ENCODE measurements around the gene OLR1. TPM values are rescaled to one million over a fixed set of nuclear protein-coding genes. Genes with fewer than 3 reads are reported as not detected.

The OLR1 gene
- total RNA-seq, 1 donor from 2014 or later, result not detected

DNA sequence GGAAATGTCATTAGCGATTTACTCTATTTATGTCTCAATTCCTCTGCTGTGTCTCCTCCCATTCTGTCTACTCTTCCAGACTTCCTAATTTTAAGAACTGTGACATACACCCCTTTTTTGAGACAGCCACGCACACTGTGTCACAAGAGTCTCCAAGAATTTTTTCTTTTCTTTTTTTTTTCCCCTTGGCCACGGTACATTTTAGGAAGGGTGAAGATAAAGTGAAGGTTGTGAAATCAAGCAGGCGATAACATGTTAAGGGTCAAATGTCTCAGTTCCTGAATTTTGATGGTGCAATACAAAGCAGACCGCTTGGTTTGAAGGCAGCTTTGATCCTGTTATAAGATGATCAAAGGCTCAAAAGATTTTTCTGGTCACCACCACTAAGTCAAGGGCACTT, 4.3 kb downstream of the OLR1 start:
- H3K36me3 Mint-ChIP-seq (ENCODE audit: insufficient read depth), result no peaks in the 10 kb centered on the region
- no peaks in the 10 kb centered on the region for H3K4me1 Mint-ChIP-seq (ENCODE audit: low read depth)

DNA sequence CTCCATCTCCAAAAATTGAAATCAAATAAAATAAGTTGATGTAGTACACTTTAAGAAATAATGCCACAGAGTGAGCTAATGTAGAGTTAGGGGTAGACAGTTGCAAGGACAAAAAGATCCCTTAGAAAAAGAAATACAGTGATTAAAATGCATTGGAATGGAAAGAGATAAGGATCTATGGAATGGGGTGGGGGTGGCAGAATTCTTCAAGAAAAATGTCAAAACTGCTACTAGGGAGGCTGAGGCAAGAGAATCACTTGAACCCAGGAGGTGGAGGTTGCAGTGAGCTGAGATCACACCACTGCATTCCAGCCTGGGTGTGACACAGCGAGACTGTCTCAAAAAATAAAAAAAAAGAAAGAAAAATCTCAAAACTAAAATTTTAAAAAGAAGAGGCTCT, 6.5 kb downstream of the OLR1 start:
- H3K27me3 Mint-ChIP-seq, result peaks cover 4% of the 10 kb centered on the region
- no peak for DNase-seq (ENCODE audit: low spot score, unreplicated experiment)
- no peak overlapping the region for H3K4me3 Mint-ChIP-seq (ENCODE audit: low read depth)
- no peaks in the 10 kb centered on the region for H3K9me3 Mint-ChIP-seq (ENCODE audit: low read depth)
- TF ChIP-seq, protein P1, sequence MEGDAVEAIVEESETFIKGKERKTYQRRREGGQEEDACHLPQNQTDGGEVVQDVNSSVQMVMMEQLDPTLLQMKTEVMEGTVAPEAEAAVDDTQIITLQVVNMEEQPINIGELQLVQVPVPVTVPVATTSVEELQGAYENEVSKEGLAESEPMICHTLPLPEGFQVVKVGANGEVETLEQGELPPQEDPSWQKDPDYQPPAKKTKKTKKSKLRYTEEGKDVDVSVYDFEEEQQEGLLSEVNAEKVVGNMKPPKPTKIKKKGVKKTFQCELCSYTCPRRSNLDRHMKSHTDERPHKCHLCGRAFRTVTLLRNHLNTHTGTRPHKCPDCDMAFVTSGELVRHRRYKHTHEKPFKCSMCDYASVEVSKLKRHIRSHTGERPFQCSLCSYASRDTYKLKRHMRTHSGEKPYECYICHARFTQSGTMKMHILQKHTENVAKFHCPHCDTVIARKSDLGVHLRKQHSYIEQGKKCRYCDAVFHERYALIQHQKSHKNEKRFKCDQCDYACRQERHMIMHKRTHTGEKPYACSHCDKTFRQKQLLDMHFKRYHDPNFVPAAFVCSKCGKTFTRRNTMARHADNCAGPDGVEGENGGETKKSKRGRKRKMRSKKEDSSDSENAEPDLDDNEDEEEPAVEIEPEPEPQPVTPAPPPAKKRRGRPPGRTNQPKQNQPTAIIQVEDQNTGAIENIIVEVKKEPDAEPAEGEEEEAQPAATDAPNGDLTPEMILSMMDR (IDR thresholded peaks at IDR 0.05; ENCODE audit: unreplicated experiment), result no peak
- no peak overlapping the region for H3K27ac Mint-ChIP-seq
- H3K4me1 Mint-ChIP-seq (ENCODE audit: low read depth), result no peaks in the 10 kb centered on the region
- H3K36me3 Mint-ChIP-seq (ENCODE audit: insufficient read depth), result no peaks in the 10 kb centered on the region

More for the DNA sequence above, 4.3 kb downstream of the OLR1 start:
- Mint-ChIP-seq H3K4me3 (ENCODE audit: low read depth) (no peak overlapping the region), H3K9me3 (ENCODE audit: low read depth) (no peaks in the 10 kb centered on the region), H3K27me3 (no peaks in the 10 kb centered on the region), H3K27ac (no peak overlapping the region)
- TF ChIP-seq, protein P1 (IDR thresholded peaks at IDR 0.05; ENCODE audit: unreplicated experiment), result no peak
- no peak for DNase-seq (ENCODE audit: low spot score, unreplicated experiment)

DNA sequence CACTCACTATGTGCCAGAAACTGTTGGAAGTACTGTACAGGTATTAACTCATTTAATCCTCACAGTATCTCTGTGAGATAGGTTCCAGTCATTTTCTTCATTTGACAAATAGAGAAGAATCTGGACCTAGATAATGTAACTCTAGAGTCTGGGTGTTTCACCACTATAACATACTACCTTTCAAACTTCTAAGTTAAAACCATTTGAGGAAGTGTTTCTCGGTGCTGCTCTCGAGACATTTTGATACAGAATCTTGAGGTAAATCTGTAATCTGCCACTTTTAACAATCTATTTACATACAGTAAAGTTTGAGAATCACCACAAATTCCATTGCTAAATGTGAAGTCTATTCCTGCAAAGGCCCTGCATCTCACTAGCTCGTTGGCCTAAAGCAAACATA, 8.8 kb downstream of the OLR1 start:
- peaks cover 12% of the 10 kb centered on the region for H3K27me3 Mint-ChIP-seq
- no peaks in the 10 kb centered on the region for H3K4me1 Mint-ChIP-seq (ENCODE audit: low read depth)
- no peak for DNase-seq (ENCODE audit: low spot score, unreplicated experiment)
- H3K4me3 Mint-ChIP-seq (ENCODE audit: low read depth), result no peak overlapping the region
- H3K27ac Mint-ChIP-seq, result no peak overlapping the region
- H3K36me3 Mint-ChIP-seq (ENCODE audit: insufficient read depth), result no peaks in the 10 kb centered on the region
- TF ChIP-seq, protein P1 (IDR thresholded peaks at IDR 0.05; ENCODE audit: unreplicated experiment), result no peak
- H3K9me3 Mint-ChIP-seq (ENCODE audit: low read depth), result peaks cover 3% of the 10 kb centered on the region

DNA sequence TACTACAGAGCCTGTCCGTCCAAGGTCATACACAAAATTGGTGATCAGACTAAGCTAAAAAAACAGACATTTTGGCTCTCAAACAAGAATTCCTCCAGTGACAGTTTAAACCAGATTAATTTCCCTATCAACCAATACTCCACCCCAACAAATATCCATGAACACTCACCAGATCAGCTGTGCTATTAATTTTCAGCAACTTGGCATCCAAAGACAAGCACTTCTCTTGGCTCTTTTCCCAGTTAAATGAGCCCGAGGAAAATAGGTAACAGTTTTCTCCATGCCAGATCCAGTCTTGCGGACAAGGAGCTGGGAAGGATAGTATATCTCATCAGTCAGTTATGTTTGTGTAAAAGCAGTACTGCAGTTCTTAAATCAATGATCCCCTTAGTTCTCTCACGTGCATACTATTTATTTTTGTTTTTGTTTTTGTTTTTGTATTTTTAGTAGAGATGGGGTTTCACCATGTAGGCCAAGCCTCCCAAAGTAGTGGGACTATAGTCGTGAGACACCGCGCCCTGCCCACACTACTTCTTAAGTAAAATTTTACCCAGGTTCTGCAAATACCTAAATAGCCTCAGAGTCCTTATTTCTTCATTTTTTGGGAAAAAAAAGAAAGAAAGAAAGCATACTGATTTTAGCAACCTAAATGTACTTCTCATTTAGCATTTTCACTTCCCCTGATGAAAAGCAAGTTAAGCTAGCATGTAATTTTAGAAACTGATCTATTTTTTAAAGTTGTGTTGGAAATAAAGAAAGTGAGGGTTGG, 11.1 kb downstream of the OLR1 start:
- H3K27me3 Mint-ChIP-seq, result peaks cover 12% of the 10 kb centered on the region
- H3K9me3 Mint-ChIP-seq (ENCODE audit: low read depth), result peaks cover 5% of the 10 kb centered on the region
- TF ChIP-seq, protein P1 (IDR thresholded peaks at IDR 0.05; ENCODE audit: unreplicated experiment), result no peak
- H3K27ac Mint-ChIP-seq, result no peak overlapping the region
- H3K4me1 Mint-ChIP-seq (ENCODE audit: low read depth), result no peaks in the 10 kb centered on the region
- H3K36me3 Mint-ChIP-seq (ENCODE audit: insufficient read depth), result no peaks in the 10 kb centered on the region
- H3K4me3 Mint-ChIP-seq (ENCODE audit: low read depth), result no peak overlapping the region
- no peak for DNase-seq (ENCODE audit: low spot score, unreplicated experiment)

DNA sequence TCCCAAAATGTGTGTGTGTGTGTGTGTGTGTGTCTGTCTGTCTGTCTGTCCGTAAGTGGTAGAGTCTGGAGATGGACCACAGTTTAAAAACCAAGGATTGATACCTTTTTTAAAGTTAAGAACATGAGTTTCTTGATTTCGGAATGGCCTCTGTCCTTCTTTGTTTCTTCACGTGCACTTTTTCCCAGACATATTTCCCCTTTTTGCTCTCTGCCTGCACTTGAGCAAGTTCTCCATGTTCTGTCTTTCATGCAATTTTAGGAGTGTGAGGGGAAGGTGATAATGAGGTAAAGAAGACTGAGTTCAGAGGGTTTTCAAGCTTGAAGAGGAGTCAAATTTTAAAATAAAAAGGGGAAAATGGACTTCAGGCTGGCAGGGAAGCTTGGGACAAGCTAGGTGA, 12.7 kb downstream of the OLR1 start:
- DNase-seq (ENCODE audit: low spot score, unreplicated experiment), result no peak
- Mint-ChIP-seq H3K27ac (no peak overlapping the region), H3K4me1 (ENCODE audit: low read depth) (peaks cover under 1% of the 10 kb centered on the region), H3K4me3 (ENCODE audit: low read depth) (no peak overlapping the region), H3K27me3 (peaks cover 12% of the 10 kb centered on the region), H3K9me3 (ENCODE audit: low read depth) (peaks cover 5% of the 10 kb centered on the region), H3K36me3 (ENCODE audit: insufficient read depth) (no peaks in the 10 kb centered on the region)
- TF ChIP-seq, protein P1 (IDR thresholded peaks at IDR 0.05; ENCODE audit: unreplicated experiment), result no peak

Measured in progenitor cell of endocrine pancreas (in vitro differentiated cells).